Neural progenitor cell (in vitro differentiated cells): Measurements from ENCODE around the gene BTG2.

Source experiments
- EZH2 ChIP-seq: fragments of 200-600 bp; sonication (generic); IDR thresholded peaks from 2 replicates; pipeline ENCODE4 v1.6.1; 2017; ENCODE audit warnings: antibody characterized with exemption, mild to moderate bottlenecking, moderate library complexity
- EZH2phosphoT487 ChIP-seq: fragments of 200-600 bp; sonication (generic); IDR thresholded peaks from 2 replicates; pipeline ENCODE4 v1.6.1; 2017; ENCODE audit warnings: antibody characterized with exemption
- TF ChIP-seq, protein P1 (sequence below): fragments of 200-600 bp; sonication (generic); IDR thresholded peaks from 2 replicates; pipeline ENCODE4 v1.5.1; 2017; ENCODE audit warnings: antibody characterized with exemption, mild to moderate bottlenecking

DNA sequence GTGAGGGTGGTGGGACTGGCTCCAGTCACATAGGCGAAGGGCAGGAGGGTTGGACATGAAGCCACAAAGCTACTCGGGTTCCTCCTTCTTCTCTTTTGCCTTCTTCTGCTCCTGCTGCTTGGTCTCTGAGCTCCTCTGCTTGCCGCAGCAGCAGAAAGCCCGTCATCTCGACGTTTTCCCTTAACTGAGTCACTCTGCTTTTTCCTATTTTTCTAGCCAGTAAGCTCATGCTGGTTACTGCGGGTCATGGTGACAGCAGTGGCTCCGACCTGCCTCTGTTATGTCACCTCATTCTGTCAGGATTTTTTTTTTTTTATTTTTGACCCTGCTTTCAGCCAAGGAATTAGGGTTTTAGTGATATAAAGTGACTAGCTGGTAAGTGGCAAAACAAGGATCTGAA, 48.2 kb downstream of the BTG2 start:
- TF ChIP-seq, protein P1, sequence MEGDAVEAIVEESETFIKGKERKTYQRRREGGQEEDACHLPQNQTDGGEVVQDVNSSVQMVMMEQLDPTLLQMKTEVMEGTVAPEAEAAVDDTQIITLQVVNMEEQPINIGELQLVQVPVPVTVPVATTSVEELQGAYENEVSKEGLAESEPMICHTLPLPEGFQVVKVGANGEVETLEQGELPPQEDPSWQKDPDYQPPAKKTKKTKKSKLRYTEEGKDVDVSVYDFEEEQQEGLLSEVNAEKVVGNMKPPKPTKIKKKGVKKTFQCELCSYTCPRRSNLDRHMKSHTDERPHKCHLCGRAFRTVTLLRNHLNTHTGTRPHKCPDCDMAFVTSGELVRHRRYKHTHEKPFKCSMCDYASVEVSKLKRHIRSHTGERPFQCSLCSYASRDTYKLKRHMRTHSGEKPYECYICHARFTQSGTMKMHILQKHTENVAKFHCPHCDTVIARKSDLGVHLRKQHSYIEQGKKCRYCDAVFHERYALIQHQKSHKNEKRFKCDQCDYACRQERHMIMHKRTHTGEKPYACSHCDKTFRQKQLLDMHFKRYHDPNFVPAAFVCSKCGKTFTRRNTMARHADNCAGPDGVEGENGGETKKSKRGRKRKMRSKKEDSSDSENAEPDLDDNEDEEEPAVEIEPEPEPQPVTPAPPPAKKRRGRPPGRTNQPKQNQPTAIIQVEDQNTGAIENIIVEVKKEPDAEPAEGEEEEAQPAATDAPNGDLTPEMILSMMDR, result no peak
- TF ChIP-seq EZH2 (no peak), EZH2phosphoT487 (no peak)
